Esophagus muscularis mucosa (tissue), 4 donors: ENCODE results near the gene RRP36. TPM values are rescaled to one million over a fixed set of nuclear protein-coding genes. Genes with fewer than 3 reads are reported as not detected.

Experiments
- DNase-seq: peaks from one replicate; pipeline ENCODE4 v3.0.0-alpha.2; 2017; ENCODE audit errors: extremely low spot score
- H3K27ac ChIP-seq, 4 donors: fragments of 200-600 bp; sonication (generic); replicated peaks in 1 of 4; 1 replicate in 3 of 4; 2 replicates in 1 of 4; pipeline ENCODE4 v1.5.1; 2016 to 2019; ENCODE audit warnings: mild to moderate bottlenecking in 1 of 4
- H3K27me3 ChIP-seq, 4 donors: fragments of 200-600 bp; sonication (generic); one replicate each; pipeline versions ENCODE4 v1.5.1 to v1.6.0; 2016 to 2019
- H3K36me3 ChIP-seq, 4 donors: fragments of 200-600 bp; sonication (generic); one replicate each; pipeline ENCODE4 v1.5.1; 2016 to 2019
- H3K4me1 ChIP-seq, 4 donors: fragments of 200-600 bp; sonication (generic); one replicate each; pipeline ENCODE4 v1.5.1; 2016 to 2019
- H3K4me3 ChIP-seq, 4 donors: fragments of 200-600 bp; sonication (generic); 1 replicate in 2 of 4; 2 replicates in 2 of 4; pipeline ENCODE4 v1.5.1; 2016 to 2019; ENCODE audit warnings: mild to moderate bottlenecking in 4 of 4, moderate library complexity in 1 of 4
- H3K9me3 ChIP-seq, 4 donors: fragments of 200-600 bp; sonication (generic); 1 replicate in 3 of 4; 2 replicates in 1 of 4; pipeline ENCODE4 v1.5.1; 2016 to 2019
- CTCF ChIP-seq, 3 experiments: fragments of 200-600 bp in 2 of 3; fragments of 450-650 bp in 1 of 3; sonication (generic) in 2 of 3; IDR thresholded peaks; one replicate each; pipeline ENCODE4 v1.5.1; 2017 to 2019; ENCODE audit warnings: antibody characterized with exemption in 3 of 3, mild to moderate bottlenecking in 2 of 3, moderate library complexity in 1 of 3
- EP300 ChIP-seq: sonication (generic); formaldehyde crosslinking; IDR thresholded peaks from one replicate; pipeline ENCODE4 v1.6.1; 2017; ENCODE audit warnings: antibody characterized with exemption
- POLR2A ChIP-seq: fragments of 450-650 bp; IDR thresholded peaks from one replicate; pipeline ENCODE4 v1.6.1; 2017; ENCODE audit warnings: antibody characterized with exemption, moderate library complexity, mild to moderate bottlenecking, low read depth
- POLR2AphosphoS5 ChIP-seq, 2 donors: sonication (generic); formaldehyde crosslinking; IDR thresholded peaks; one replicate each; pipeline ENCODE4 v1.6.1; 2017; ENCODE audit warnings: antibody characterized with exemption in 2 of 2
- WGBS: methylation state at CpG from one replicate; pipeline ENCODE4 v1.1.5; 2018; 5-methylcytosine and 5-hydroxymethylcytosine counted together
- intact Hi-C: fragments of 100-400 bp; cut with DNase I; formaldehyde crosslinking; loops from one replicate; pipeline ENCODE4 v1.15.1; 2023
- total RNA-seq, 4 donors: library from RNA; depleted of rRNA; stranded (reverse); fragments of >200 nt; gene quantifications; one replicate each; pipeline versions ENCODE4 v1.1.0 to v1.2.1, GENCODE V29; 2016

Gene RRP36
- total RNA-seq, 4 donors from 2014 or later, result 43.2 to 65.2 (median 51.4) TPM

DNA sequence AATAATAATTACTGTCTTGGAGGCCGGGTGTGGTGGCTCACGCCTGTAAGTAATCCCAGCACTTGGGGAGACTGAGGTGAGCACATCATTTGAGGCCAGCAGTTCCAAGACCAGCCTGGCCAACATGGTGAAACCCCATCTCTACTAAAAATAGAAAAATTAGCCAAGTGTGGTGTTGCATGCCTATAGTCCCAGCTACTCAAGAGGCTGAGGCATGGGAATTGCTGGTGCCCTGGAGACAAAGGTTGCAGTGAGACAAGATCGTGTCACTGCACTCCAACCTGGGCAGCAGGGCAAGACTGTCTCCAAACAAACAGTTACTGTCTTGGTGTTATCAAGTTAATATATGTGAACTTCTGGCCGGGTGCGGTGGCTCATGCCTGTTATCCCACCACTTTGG lies 4.9 kb downstream of the RRP36 start:
- TF ChIP-seq CTCF (IDR thresholded peaks at IDR 0.05) (no peak), POLR2A (no peak), POLR2AphosphoS5 (IDR thresholded peaks at IDR 0.05) (no peak), EP300 (no peak)
- Histone ChIP-seq H3K9me3 (no peaks in the 10 kb centered on the region), H3K27me3 (no peaks in the 10 kb centered on the region), H3K4me1 (peaks cover 16 to 28% (median 22%) of the 10 kb centered on the region in 4 donors), H3K4me3 (no peak overlapping the region), H3K36me3 (peaks cover 64 to 72% (median 67%) of the 10 kb centered on the region in 4 donors), H3K27ac (no peak overlapping the region)
- intact Hi-C loops, result no loop called here
- WGBS, result 81% methylated on average over 5 of the region's 5 CpGs
- DNase-seq, result no peak

GRCh38 chr6:43029120-43029519 lies 7.7 kb downstream of the RRP36 start:
- 90% methylated on average over 9 of the region's 9 CpGs for WGBS
- no peak for TF ChIP-seq CTCF (IDR thresholded peaks at IDR 0.05)
- no peaks in the 10 kb centered on the region for H3K9me3 ChIP-seq
- H3K27ac ChIP-seq, result no peak overlapping the region
- H3K36me3 ChIP-seq, result peaks cover 65 to 96% (median 82%) of the 10 kb centered on the region in 4 donors
- no peak for DNase-seq
- peaks cover 0 to 7% (median 1%) of the 10 kb centered on the region in 4 donors for H3K4me1 ChIP-seq
- intact Hi-C loops, result no loop called here
- H3K4me3 ChIP-seq, result no peak overlapping the region
- no peaks in the 10 kb centered on the region for H3K27me3 ChIP-seq

DNA sequence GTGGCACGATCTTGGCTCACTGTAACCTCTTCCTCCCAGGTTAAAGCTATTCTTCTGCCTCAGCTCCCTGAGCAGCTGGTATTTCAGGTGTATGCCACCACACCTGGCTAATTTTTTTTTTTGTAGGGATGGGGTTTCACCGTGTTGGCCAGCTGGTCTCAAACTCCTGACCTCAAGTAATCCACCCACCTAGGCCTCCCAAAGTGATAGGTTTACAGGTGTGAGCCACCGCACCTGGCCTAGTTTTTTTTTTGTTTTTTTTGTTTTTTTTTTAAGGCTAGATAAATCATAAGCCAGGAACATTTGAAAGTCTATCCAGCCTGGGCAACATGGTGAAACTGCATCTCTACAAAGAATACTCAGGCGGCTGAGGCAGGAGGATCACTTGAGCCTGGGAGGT lies 10.9 kb downstream of the RRP36 start:
- Histone ChIP-seq H3K4me3 (no peak overlapping the region), H3K9me3 (no peaks in the 10 kb centered on the region), H3K4me1 (peaks cover 9 to 12% (median 10%) of the 10 kb centered on the region in 4 donors), H3K36me3 (peaks cover 41 to 98% (median 74%) of the 10 kb centered on the region in 4 donors), H3K27me3 (no peaks in the 10 kb centered on the region), H3K27ac (no peak overlapping the region)
- no peak for DNase-seq
- TF ChIP-seq EP300 (no peak), POLR2AphosphoS5 (IDR thresholded peaks at IDR 0.05) (no peak)
- intact Hi-C loops, result no loop called here
- 96% methylated on average over 4 of the region's 4 CpGs for WGBS

DNA sequence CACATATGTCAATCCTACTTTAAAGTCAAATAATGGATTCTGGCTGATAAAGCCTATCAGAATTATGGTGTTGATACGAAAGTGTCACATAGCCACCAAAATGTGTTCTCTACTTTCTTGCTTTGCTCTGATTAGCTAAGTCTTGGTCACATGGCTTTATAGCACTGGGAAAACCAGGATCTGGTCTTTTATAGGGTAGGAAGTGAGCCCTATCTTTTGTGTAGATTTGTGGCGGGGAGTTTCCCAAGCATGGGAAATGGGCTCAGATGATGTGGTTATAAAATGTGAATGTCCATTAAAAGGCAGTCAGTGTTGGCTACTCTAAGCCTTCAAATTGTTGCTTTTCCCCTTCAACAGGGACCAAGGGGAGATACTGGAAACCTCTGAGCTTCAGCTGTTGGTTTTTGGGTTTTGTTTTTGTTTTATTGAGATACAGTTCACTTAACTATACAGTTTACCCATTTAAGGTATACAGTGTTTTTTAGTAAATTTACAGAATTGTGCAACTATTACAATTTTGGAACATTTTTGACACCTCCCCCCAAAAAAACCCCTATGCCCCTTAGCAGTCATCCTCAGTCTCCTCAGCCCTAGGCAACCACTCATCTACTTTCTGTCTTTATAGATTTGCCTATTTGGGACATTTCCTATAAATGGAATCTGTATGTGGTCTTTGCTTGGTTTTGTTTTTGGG lies 12.2 kb downstream of the RRP36 start:
- DNase-seq, result no peak
- Histone ChIP-seq H3K27me3 (no peaks in the 10 kb centered on the region), H3K9me3 (no peaks in the 10 kb centered on the region), H3K4me3 (no peak overlapping the region), H3K27ac (no peak overlapping the region), H3K36me3 (peaks cover 34 to 98% (median 73%) of the 10 kb centered on the region in 4 donors), H3K4me1 (peaks cover 9 to 12% (median 10%) of the 10 kb centered on the region in 4 donors)
- intact Hi-C loops, result no loop called here
- WGBS, result 97% methylated on average over 2 of the region's 2 CpGs
- TF ChIP-seq POLR2AphosphoS5 (IDR thresholded peaks at IDR 0.05) (no peak), POLR2A (no peak), CTCF (IDR thresholded peaks at IDR 0.05) (no peak), EP300 (no peak)

GRCh38 chr6:43034190-43034525 lies 12.7 kb downstream of the RRP36 start:
- peaks cover 33 to 98% (median 73%) of the 10 kb centered on the region in 4 donors for H3K36me3 ChIP-seq
- TF ChIP-seq CTCF (IDR thresholded peaks at IDR 0.05) (no peak), EP300 (no peak), POLR2AphosphoS5 (IDR thresholded peaks at IDR 0.05) (no peak), POLR2A (no peak)
- peaks cover 9 to 12% (median 10%) of the 10 kb centered on the region in 4 donors for H3K4me1 ChIP-seq

More at GRCh38 chr6:43034190-43034525, 12.7 kb downstream of the RRP36 start:
- Histone ChIP-seq H3K4me3 (no peak overlapping the region), H3K9me3 (no peaks in the 10 kb centered on the region), H3K27ac (no peak overlapping the region), H3K27me3 (no peaks in the 10 kb centered on the region)
- no peak for DNase-seq
- intact Hi-C loops, result no loop called here
- 83% methylated on average over 2 of the region's 2 CpGs for WGBS
